ENCODE measurements around the gene MED16. TPM values are rescaled to one million over a fixed set of nuclear protein-coding genes. Genes with fewer than 3 reads are reported as not detected.
A peak's percentile ranks its signal among the peaks of the same experiment; 100 is the strongest.

The MED16 gene
- total RNA-seq, 2 donors from 2014 or later = 29.4 to 33.6 TPM

DNA sequence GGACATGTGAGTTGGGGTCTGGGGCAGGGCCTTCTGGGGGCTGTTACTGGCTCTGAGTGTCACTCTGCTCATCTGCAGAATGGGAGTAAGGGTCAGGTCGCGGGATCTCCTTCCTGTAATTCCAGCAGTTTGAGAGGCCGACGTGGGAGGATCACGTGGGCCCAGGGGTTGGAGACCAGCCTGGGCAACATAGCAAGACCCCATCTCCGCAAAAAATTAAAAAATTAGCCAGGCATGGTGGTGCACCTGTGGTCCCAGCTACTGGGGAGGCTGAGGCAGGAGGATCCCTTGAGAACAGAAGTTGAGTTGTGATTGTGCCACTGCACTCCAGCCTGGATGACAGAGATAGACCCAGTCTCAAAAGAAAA is 36.9 kb upstream of the MED16 start:
- intact Hi-C loops (cut with DNase I) = no loop called here
- no peak for DNase-seq (ENCODE audit: low spot score)

DNA sequence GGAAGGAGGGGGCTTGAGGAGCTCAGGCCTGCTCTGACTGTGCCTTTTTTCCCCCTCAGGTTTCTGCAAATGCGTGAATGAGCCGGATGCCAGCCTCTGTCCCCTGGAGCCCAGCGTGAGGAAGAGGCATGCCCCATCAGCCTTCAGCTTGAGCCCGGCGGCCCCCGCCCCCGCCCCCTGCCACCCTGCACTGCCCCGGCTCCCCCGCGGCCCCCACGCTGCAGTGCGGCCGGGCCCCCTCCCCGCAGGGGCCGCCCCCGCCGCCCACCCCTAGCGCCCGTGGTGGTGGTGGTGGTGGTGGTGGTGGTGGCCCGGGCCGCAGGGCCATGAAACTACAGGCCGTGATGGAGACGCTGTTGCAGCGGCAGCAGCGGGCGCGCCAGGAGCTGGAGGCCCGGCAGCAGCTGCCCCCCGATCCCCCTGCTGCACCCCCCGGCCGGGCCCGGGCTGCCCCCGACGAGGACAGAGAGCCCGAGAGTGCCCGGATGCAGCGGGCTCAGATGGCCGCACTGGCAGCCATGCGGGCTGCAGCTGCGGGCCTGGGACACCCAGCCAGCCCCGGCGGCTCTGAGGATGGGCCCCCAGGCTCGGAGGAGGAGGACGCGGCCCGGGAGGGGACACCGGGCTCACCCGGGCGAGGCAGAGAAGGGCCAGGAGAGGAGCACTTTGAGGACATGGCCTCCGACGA is 36.4 kb upstream of the MED16 start:
- intact Hi-C loops (cut with DNase I) = no loop called here
- no peak for DNase-seq (ENCODE audit: low spot score)

DNA sequence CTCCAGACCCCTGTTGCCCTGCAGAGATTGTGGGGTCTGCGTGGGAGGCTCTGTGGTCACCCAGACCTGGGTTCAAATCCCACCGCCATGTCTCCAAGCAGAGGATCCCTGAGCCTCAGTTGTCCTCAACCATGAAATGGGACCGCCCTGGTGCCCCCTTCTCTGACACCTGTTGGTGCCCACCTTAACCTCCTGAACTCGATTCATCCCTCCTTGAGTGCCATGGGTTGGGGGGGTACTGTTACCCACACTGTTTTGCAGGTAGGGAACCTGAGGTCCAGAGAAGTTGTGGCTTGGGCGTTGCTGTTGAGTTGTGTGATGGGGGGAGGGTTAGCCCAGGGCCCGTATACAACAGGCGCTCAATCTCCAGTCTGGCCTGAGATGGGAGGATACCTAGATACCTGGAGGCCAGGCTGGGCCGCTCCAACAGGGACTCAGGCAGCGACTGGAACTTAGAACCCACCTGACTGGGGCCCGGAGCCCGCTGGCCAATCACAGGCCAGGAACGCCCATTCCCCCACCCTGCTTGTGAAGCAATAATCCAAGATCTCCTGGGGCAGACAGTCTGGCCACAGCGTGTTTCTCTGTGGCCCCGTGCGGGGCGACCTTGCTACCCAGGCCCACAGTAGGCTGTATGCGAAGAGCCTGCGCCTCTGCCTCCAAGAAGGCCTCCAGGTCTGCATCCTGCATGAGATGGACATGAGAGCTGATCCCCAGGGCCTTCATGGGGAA is 35.6 kb upstream of the MED16 start:
- DNase-seq (ENCODE audit: low spot score) = no peak
- intact Hi-C loops (cut with DNase I) = no loop called here

DNA sequence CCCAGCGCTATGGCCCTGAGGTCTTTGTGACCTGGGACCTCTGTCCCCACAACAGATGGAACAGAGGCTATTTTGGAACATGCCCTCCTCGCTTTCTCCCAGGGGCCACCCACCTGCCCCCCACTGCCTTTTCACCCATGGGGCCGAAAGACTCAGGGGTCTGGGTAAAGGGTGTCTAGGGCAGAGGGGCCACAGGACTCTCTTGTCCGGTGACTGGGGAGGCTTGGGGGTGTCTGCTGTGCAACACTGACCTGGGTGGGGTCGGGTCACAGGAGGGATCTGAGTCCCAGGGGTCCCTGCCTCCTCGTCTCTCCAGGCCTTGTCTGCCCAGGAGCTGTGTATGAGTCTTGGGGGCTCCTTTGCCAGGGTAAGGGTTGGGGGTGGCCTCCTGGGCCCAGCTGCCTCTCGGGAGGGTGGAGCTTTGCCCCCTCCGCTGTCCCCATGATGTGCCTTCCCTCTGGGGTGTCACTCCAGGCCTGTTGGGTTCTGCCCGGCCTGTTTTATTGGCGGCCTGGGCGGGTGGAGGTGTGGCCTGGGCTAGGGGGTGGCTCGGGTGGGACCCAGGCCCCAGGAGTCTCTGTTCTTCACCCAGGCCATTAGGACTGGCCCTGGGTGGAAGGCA is 34.9 kb upstream of the MED16 start:
- intact Hi-C loops (cut with DNase I) = no loop called here
- DNase-seq (ENCODE audit: low spot score) = no peak

DNA sequence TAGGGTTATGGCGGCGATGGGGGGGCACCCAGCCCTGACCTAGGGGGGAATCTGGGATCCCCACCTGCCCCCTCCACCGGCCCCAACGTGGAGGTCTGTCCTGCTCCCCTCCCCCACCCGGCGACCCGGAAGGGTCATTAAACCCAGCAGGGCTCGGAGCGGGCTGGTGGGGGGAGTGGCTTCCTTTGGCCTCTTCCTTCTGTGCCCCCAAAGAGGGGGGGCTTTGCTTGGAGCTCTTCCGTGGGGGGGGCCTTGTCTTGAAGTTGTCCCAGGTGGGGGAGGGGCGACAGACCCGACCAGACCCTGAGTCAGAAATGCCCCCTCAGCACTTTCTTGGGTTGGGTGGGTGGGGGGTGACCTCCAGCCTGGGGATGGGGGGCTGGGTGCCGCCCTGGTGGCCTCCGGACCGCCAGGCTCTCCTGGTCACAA is 34.4 kb upstream of the MED16 start:
- DNase-seq (ENCODE audit: low spot score) = no peak
- intact Hi-C loops (cut with DNase I) = no loop called here

DNA sequence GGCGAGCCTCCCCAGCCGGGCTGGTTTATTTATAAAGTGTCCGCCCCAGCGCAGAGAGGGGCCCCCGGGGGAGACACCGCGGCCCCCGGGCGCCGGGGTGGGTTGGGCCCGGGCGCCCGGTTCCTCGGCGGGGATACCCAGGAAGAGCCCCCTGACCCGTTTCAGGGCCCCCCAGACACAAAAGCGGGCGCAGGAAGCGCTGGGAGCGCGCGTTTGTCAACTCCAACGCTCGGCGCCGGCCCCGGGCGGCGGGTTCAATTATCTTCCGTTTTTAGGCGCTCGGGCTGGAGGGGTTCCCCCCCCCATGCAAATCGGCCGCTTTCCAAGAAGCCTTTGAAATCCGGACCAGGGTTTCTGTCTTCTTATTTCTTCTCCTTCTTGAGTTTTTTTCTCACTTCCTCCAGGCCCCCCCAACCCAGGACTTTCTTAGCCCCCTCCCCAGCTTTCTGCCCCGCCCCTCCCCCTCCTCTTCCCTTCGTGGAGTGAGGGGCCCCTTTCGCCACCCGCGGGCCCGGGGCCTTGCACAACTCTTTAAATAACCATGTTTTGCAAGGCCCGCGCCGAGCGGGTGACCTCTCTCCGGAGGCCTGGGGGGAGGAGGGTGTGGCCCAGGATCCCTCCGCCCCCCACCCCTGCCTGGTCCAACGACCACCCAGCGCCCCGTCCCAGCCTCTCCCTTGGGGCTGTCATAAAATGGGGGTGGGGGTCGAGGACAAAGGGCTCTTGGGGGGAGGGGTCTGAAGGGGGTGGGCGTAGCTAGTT is 33.8 kb upstream of the MED16 start:
- DNase-seq (ENCODE audit: low spot score) = peak; percentile 93
- intact Hi-C loops (cut with DNase I) = no loop called here

DNA sequence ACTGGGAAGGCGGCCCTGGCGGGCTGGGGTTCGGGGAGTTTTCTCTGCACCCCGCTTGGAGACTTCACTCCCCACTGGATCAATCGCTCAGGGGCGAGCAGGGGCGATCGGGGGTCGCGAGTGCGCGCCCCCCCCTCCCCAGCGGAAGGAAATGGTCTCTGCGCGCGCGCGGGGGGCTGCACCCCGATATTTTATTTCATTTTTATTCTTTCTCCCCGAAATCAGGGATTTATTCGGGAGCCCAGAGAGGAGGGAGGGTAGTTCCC is 33.3 kb upstream of the MED16 start:
- no peak for DNase-seq (ENCODE audit: low spot score)
- intact Hi-C loops (cut with DNase I) = no loop called here

DNA sequence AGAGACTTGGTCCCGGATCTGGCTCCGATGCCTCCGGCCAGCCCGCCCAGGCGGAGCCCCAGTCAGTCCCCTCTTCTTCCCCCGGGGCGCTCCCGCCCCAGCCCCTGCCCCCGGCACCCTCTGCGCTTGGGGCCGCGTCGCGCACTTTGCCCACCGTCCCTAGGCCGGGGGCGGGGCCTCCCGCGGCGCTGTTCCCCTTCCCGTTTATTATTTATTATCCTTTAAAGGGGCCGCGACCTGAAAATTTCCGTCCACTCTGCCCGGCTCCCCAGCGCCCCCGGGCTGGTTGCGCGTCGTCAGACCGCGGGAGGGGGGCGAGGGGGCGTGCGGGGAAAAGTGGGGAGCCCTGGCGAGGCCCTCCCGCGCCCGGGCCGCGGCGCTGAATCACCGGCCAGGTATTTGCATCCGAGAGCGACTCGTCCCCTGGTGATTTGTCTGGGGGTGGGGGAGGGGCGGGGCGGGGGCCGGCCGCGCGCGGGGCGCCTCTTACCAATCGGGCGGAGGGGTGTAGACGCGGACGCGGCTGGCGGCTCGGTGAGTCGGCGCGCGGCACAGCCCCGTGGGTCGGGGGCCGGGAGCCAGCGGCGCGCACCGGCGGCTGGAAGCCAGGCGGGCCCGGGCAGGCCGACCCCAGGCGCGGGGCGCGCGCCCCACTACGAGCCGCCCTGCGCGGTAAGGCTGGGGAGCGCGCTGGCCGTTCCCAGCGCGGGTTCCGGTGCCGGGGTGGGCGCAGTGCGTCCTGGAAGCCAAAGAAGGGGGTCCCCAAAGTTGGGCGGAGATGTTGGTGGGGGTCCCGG is 32.7 kb upstream of the MED16 start, which contains the start of gene ARID3A:
Gene ARID3A, plus strand, starts transcription at position 510 of the 797 bp plus-strand sequence. CDS start 3,494 bp downstream, outside the sequence.
- DNase-seq (ENCODE audit: low spot score) = peak; percentile 94
- intact Hi-C loops (cut with DNase I) = no loop called here

DNA sequence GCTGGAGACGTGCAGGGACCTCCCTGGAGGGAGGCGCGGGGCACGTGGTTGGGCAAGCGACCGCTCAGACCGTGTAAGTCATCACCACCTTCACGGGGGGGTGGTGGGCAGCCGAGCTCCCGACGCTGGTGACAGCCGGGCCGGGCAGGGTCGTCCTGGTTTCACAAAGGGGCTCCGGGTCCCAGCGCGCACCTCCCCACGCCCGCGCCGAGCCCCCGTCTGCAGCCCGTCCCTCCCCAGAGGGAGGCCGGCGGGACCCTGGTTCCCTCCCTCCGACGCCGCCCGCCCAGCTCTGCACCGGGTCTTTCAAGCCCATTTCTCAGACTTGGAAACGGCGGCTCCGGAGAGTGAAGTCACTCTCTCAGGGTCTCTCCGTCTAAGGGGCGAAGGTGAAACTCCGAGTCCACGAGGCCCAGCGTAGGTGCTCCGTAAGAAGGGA is 32.1 kb upstream of the MED16 start:
- DNase-seq (ENCODE audit: low spot score) = no peak
- intact Hi-C loops (cut with DNase I) = no loop called here

DNA sequence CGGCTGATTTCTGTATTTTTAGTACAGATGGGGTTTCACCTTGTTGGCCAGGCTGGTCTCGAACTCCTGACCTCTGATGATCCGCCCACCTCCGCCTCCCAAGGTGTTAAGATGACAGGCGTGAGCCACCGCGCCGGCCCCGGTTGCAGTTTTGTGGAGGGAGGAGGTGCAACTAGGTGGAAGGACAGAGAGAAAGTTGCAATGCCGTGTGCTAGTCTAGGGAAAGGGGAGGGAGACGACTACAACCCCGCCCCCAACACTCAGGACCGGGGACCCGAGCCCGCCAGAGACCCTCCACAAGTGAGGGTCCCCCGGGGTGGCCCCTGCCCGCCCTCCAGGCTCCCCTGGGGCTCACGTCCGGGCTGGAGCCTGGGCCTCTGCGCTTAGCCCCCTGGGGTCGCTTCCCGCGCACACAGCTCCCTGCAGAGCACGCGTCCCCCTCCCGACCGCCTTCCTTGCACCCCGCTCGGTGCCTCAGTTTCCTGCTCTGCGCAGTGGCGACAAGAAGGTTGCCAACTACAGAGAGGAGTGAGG is 31.6 kb upstream of the MED16 start:
- intact Hi-C loops (cut with DNase I) = loop anchor here in 1 of 2 donors (5.0 kb wide), 1 partner anchor 152 kb away; no protein-coding TSS in a partner anchor
- no peak for DNase-seq (ENCODE audit: low spot score)

DNA sequence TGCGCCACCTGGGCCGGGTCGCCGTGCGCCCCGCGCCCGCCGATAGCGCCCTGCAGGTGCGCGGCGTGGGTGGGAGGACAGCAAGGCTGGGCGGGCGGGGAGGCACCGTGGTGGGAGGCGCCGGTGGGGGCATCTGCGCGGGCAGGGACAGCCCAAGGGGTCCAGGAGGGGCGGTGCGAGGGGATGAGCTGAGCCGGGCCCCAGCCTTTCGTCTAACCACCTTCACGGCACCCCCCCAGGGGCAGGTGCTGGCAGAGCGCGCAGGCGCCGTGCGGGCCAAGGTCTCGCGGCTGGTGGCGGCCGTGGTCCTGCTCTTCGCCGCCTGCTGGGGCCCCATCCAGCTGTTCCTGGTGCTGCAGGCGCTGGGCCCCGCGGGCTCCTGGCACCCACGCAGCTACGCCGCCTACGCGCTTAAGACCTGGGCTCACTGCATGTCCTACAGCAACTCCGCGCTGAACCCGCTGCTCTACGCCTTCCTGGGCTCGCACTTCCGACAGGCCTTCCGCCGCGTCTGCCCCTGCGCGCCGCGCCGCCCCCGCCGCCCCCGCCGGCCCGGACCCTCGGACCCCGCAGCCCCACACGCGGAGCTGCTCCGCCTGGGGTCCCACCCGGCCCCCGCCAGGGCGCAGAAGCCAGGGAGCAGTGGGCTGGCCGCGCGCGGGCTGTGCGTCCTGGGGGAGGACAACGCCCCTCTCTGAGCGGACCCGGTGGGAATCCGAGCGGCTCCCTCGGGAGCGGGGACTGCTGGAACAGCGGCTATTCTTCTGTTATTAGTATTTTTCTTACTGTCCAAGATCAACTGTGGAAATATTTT is 27.3 kb upstream of the MED16 start:
- intact Hi-C loops (cut with DNase I) = loop anchor here (2.0 to 5.0 kb wide), 2 partner anchors 63 to 148 kb away; no protein-coding TSS in a partner anchor
- no peak for DNase-seq (ENCODE audit: low spot score)

DNA sequence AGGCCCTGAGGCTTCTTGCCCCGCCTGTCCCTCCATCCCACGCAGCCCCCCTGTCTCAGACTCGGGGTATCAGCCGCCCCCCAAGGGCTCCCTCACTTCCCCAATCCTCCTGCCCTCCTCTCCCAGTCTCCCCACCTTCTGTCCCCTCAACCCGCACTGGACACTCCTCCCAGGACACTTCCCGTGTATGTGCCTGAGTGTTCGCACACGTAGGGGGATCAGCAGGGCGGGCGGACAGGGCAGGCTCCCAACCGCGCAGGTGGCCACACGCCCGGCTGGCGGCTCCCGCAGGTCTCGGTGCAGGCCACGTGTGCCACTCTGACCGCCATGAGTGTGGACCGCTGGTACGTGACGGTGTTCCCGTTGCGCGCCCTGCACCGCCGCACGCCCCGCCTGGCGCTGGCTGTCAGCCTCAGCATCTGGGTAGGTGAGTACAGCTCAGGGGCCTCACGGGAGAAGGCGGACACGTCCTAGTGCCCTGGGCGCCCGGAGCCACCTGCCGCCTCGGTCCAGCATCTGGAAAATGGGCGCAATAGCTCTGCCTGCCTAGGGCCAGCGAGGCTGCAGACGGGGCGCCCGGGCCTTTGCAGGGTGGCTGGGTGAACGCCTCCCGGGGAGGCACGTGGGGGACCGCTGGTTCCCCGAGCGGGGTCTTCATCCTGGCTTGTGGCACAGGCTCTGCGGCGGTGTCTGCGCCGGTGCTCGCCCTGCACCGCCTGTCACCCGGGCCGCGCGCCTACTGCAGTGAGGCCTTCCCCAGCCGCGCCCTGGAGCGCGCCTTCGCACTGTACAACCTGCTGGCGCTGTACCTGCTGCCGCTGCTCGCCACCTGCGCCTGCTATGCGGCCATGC is 26.4 kb upstream of the MED16 start:
- intact Hi-C loops (cut with DNase I) = loop anchor here (1.0 to 5.0 kb wide), 5 partner anchors 57 to 152 kb away; partner anchors contain the start of gene CFD (in 1 of the 2)
- DNase-seq (ENCODE audit: low spot score) = no peak

DNA sequence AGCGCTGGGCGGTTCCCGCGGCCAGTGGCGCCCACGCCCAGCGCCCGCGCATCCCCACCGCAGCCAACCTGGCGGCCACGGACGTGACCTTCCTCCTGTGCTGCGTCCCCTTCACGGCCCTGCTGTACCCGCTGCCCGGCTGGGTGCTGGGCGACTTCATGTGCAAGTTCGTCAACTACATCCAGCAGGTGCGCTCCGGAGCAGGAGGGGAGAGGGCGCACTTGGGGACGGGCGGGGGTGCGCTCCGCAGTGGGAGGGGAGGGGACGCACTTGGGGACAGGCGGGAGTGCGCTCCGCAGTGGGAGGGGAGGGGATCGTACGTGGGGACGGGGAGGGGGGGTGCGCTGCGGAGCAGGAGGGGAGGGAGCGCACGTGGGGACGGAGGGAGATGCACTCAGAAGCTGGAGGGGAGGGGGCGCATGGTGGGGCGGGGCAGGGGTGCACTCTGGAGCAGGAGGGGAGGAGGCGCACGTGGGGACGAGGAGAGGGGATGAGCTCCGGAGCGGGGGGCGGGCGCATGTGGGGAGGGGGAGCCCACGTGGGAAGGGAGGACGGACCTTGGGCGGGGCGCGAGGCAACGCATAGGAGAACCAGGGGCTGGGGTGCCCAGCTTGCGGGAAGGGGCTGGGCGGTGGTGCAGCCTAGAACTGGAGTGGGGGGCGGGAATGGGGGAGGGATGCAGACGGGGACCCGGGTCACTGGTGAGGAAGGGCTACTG is 25.7 kb upstream of the MED16 start:
- no peak for DNase-seq (ENCODE audit: low spot score)
- intact Hi-C loops (cut with DNase I) = loop anchor here (1.0 to 5.0 kb wide), 3 partner anchors 56 to 151 kb away; partner anchors contain the start of gene CFD (in 1 of the 2)

DNA sequence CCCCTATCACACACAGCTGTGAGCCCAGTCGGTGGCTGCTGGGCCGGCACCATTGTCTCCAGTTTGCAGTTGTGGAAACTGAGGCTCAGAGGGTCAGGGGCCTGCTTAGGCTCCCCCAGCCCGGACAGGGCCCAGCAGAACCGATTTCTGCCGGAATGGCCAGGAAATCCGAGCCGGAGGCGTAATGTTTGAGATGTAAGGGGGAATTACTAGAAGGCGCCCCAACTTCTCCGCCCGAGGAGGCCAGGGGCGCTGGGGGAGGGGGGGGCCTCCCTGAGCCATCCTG is 25.1 kb upstream of the MED16 start:
- intact Hi-C loops (cut with DNase I) = loop anchor here (2.0 to 5.0 kb wide), 2 partner anchors 55 to 151 kb away; no protein-coding TSS in a partner anchor
- no peak for DNase-seq (ENCODE audit: low spot score)

DNA sequence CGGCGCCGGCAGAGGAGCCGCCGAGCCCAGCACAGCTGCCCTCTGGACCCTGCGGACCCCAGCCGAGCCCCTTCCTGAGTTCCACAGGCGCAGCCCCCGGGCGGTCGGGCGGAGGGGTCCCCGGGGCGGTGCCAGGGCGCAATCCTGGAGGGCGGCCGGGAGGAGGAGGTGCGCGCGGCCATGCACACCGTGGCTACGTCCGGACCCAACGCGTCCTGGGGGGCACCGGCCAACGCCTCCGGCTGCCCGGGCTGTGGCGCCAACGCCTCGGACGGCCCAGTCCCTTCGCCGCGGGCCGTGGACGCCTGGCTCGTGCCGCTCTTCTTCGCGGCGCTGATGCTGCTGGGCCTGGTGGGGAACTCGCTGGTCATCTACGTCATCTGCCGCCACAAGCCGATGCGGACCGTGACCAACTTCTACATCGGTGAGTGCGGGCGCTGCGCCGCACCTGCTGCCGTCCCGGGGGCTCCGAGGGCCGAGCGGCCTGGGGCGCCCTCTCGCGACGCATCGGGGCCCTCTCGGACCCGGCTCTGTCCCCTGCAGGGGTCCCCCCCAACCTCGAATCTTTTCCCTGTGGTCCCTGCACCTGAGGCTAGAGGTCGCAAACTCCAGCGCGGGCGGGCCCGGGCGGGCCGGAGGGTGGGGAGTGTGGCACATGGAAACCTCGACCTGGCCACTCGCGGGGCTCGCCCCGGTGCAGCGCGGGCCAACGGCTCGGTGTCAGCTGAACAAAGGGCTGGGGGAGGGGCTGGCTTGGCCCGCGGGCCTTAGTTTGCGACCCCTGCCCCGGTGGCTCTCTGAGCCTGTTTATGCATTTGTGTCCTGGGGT is 24.6 kb upstream of the MED16 start, which contains the start of gene KISS1R:
Gene KISS1R, plus strand, starts transcription at position 11 of the 829 bp plus-strand sequence. Its CDS starts 170 bp downstream, at position 181.
- intact Hi-C loops (cut with DNase I) = loop anchor here (2.0 to 5.0 kb wide), 2 partner anchors 55 to 150 kb away; no protein-coding TSS in a partner anchor
- no peak for DNase-seq (ENCODE audit: low spot score)

Measured in posterior vena cava (tissue), 2 donors.